ENCODE results near the gene LMCD1.
A peak's percentile ranks its signal among the peaks of the same experiment; 100 is the strongest.

LMCD1 gene

DNA sequence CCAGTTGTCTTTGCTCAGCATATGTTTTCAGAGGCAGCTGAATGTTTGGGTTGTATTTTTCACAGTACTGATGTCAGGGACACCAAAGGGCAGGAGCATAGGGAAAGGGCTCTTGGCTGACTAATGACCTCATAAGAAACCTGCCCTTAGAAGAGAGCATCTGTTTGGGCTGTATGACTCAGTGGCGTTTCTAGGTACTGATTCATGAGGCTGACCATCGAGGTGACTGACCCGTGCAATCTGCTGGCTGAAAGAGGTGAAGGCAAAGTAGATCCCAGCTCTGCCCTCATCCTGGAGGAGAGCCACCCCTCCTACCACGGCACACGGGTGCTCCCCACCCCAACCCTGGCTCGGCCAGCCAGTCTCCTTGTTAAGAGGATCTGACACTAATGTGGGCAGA, 8.3 kb downstream of the LMCD1 start:
- H3K27ac Mint-ChIP-seq = peak overlapping the region in 1 of 3 experiments; percentile 11
- H3K4me1 Mint-ChIP-seq = peaks cover 52% of the 10 kb centered on the region
- TF ChIP-seq, protein P1, sequence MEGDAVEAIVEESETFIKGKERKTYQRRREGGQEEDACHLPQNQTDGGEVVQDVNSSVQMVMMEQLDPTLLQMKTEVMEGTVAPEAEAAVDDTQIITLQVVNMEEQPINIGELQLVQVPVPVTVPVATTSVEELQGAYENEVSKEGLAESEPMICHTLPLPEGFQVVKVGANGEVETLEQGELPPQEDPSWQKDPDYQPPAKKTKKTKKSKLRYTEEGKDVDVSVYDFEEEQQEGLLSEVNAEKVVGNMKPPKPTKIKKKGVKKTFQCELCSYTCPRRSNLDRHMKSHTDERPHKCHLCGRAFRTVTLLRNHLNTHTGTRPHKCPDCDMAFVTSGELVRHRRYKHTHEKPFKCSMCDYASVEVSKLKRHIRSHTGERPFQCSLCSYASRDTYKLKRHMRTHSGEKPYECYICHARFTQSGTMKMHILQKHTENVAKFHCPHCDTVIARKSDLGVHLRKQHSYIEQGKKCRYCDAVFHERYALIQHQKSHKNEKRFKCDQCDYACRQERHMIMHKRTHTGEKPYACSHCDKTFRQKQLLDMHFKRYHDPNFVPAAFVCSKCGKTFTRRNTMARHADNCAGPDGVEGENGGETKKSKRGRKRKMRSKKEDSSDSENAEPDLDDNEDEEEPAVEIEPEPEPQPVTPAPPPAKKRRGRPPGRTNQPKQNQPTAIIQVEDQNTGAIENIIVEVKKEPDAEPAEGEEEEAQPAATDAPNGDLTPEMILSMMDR (IDR thresholded peaks at IDR 0.05; ENCODE audit: unreplicated experiment in 3 of 3) = no peak
- H3K36me3 Mint-ChIP-seq (ENCODE audit: low read depth) = peaks cover 38% of the 10 kb centered on the region
- no peaks in the 10 kb centered on the region for H3K9me3 Mint-ChIP-seq
- no peak overlapping the region for H3K4me3 Mint-ChIP-seq
- H3K27me3 Mint-ChIP-seq (ENCODE audit: low read depth) = no peaks in the 10 kb centered on the region

DNA sequence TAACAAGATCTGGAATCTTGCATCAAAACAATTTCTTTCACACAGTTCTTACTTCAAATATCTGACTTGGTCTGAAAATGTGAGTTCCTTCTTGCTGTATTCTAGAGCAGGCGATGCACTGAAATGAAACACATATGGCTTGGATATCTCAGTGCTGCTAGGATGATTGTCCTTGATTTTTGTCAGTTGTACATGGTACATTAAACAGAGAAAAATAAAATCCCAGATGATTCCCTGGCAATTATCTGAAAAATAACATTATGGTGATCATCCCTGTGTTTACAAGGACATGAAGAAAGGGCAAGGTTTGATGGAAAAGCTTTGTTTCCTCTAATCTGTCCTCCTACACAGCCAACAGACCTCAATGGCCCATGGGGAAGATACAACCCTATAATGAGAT, 10.6 kb downstream of the LMCD1 start:
- H3K36me3 Mint-ChIP-seq (ENCODE audit: low read depth) = peaks cover 53% of the 10 kb centered on the region
- H3K9me3 Mint-ChIP-seq = no peaks in the 10 kb centered on the region
- H3K27me3 Mint-ChIP-seq (ENCODE audit: low read depth) = peaks cover 4% of the 10 kb centered on the region
- H3K27ac Mint-ChIP-seq = no peak overlapping the region
- TF ChIP-seq, protein P1 (IDR thresholded peaks at IDR 0.05; ENCODE audit: unreplicated experiment in 3 of 3) = no peak
- H3K4me1 Mint-ChIP-seq = peaks cover 50% of the 10 kb centered on the region
- H3K4me3 Mint-ChIP-seq = no peak overlapping the region

DNA sequence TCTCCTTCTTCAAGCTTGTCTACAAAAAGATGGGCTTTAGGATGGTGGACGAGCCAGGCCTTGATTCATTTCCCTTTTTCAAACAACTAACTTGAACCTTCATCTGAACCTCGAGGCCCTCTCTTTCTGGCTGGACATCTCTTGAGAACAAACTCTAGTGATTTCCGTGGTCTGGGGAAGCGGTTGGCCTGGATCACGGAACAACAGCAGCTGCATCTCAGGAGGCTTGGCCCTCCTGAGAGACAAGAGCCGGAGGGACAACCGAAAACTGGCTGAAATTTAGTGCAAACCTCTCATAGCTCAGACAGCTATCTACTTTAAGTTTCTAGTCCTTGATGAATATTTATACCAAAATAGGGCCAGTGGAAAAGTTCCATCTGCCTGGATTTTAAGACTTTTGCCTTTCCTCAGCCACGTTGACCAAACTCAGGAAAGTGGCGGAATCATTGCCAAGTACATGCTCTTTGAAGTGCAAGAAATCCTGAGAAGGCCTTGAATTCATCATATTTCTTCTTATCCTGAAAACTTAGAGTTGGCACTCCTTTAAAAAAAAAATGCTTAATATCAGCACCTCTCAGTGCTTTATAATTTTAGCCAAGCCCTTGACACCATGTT, 14.5 kb downstream of the LMCD1 start:
- TF ChIP-seq, protein P1 (IDR thresholded peaks at IDR 0.05; ENCODE audit: unreplicated experiment in 3 of 3) = no peak
- Mint-ChIP-seq H3K36me3 (ENCODE audit: low read depth) (peaks cover 48% of the 10 kb centered on the region), H3K27me3 (ENCODE audit: low read depth) (peaks cover 4% of the 10 kb centered on the region), H3K27ac (peak overlapping the region in 2 of 3 experiments; percentile 25 to 51), H3K4me3 (no peak overlapping the region), H3K4me1 (peaks cover 49% of the 10 kb centered on the region), H3K9me3 (no peaks in the 10 kb centered on the region)

DNA sequence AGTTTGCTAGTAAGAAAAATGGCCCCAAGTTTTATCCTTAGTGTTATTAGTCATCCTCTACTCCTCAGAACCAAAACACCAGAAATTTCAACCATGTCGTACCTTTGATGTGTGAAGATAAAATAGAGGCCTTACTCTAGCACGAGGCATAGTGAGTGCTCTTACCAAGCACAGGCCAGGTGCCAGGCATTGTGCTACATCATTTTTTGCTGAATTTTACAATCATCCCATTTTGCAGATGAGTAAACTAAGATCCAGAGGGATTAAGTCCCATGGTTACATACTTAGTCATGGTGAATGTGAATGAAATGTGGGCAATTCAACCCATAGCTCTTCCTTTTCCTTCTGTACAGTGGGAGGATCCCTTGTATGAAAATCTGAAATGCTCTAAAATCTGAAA, 15.2 kb downstream of the LMCD1 start:
- H3K27ac Mint-ChIP-seq = peak overlapping the region in 2 of 3 experiments; percentile 1 to 25
- H3K4me1 Mint-ChIP-seq = peaks cover 55% of the 10 kb centered on the region
- TF ChIP-seq, protein P1 (IDR thresholded peaks at IDR 0.05; ENCODE audit: unreplicated experiment in 3 of 3) = no peak
- no peak overlapping the region for H3K4me3 Mint-ChIP-seq
- peaks cover 54% of the 10 kb centered on the region for H3K36me3 Mint-ChIP-seq (ENCODE audit: low read depth)
- no peaks in the 10 kb centered on the region for H3K9me3 Mint-ChIP-seq
- H3K27me3 Mint-ChIP-seq (ENCODE audit: low read depth) = peaks cover 4% of the 10 kb centered on the region

DNA sequence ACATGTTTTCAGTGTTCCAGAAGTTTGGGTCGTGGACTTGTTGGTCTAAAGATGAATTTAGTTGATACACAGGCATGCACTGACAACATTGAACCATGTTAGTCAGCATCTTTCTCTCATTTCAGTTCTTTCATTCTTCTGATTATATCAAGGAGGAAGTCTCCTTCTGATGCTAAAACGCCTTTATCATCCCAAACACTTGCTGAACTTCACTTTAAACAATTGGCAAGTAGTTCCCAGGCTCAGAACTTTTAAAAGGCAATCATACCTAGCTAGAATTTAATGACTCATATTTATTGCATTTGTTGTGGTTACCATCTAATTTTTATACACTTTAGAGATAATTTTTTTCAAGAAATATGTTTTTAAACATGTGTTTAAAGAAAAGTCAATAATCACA, 15.9 kb downstream of the LMCD1 start:
- TF ChIP-seq, protein P1 (IDR thresholded peaks at IDR 0.05; ENCODE audit: unreplicated experiment in 3 of 3) = no peak
- Mint-ChIP-seq H3K9me3 (no peaks in the 10 kb centered on the region), H3K4me1 (peaks cover 59% of the 10 kb centered on the region), H3K27me3 (ENCODE audit: low read depth) (peaks cover 4% of the 10 kb centered on the region), H3K27ac (peak overlapping the region in 2 of 3 experiments; percentile 1 to 17), H3K36me3 (ENCODE audit: low read depth) (peaks cover 56% of the 10 kb centered on the region), H3K4me3 (no peak overlapping the region)

DNA sequence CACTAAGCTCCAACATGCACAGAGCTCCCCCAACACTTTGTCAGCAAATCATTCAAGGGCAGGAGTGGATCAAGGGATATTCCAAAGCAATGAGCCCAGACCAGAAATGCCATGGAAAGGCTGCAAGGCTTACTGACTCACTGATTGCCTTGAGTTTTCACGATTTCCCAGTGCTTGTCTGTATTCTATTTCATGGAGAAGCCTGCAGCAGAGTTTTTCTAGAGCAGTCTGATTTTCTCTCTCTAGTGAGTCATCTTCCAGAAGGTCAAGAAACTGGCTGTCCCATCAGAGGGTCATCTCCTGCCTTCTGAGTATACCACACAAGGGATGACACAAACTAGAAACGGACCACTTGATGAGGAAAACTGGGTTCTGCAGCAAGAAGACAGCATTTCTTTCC, 16.5 kb downstream of the LMCD1 start:
- Mint-ChIP-seq H3K36me3 (ENCODE audit: low read depth) (peaks cover 54% of the 10 kb centered on the region), H3K4me3 (no peak overlapping the region), H3K27me3 (ENCODE audit: low read depth) (peaks cover 4% of the 10 kb centered on the region), H3K27ac (peak overlapping the region in 2 of 3 experiments; percentile 16 to 86), H3K9me3 (no peaks in the 10 kb centered on the region), H3K4me1 (peaks cover 64% of the 10 kb centered on the region)
- TF ChIP-seq, protein P1 (IDR thresholded peaks at IDR 0.05; ENCODE audit: unreplicated experiment in 3 of 3) = no peak
